H1 (cell line): Measurements from ENCODE around the gene TTLL5. TPM values are rescaled to one million over a fixed set of nuclear protein-coding genes. Genes with fewer than 3 reads are reported as not detected.

ENCODE experiments used
- CTCF ChIA-PET: fragments of 300-600 bp; sonication (Branson Sonifier 250); formaldehyde crosslinking; loops from one replicate; lab custom pipeline; 2021; ENCODE audit not compliant: partially characterized antibody; lab: Charles Lee
- POLR2A ChIA-PET: fragments of 300-600 bp; sonication (Branson Sonifier 250); formaldehyde crosslinking; loops from one replicate; lab custom pipeline; 2021; ENCODE audit warnings: inconsistent platforms; ENCODE audit not compliant: partially characterized antibody; lab: Charles Lee
- DNase-seq, 2 experiments: peaks; one replicate each; pipeline versions ENCODE4 v3.0.0 to v3.0.0-alpha.2; 2010 to 2022; ENCODE audit warnings: low spot score in 2 of 2, low read depth in 1 of 2, mixed read lengths in 1 of 2
- FAIRE-seq: peaks from 2 replicates; lab custom pipeline; 2011; peaks lifted over from hg19 to GRCh38; lab: Jason Lieb, UNC
- H2AFZ ChIP-seq: 2 replicates; pipeline ENCODE4 v1.8.1; 2012; ENCODE audit warnings: low read length, inconsistent platforms
- H2AK5ac ChIP-seq: 2 replicates; pipeline ENCODE4 v1.6.1; 2013; ENCODE audit warnings: low read depth, low read length
- H2BK120ac ChIP-seq: replicated peaks from 2 replicates; pipeline ENCODE3; 2013; ENCODE audit warnings: low read depth, low read length, inconsistent platforms
- H2BK12ac ChIP-seq: 2 replicates; pipeline ENCODE4 v1.6.1; 2013; ENCODE audit warnings: low read depth, low read length
- H2BK15ac ChIP-seq: 2 replicates; pipeline ENCODE4 v1.6.1; 2013; ENCODE audit warnings: low read length
- H2BK20ac ChIP-seq: 2 replicates; pipeline ENCODE4 v1.6.1; 2013; ENCODE audit warnings: low read length
- H2BK5ac ChIP-seq: 2 replicates; pipeline ENCODE4 v1.6.1; 2013; ENCODE audit warnings: low read depth, low read length
- H3K14ac ChIP-seq: 2 replicates; pipeline ENCODE4 v1.6.1; 2013; ENCODE audit warnings: inconsistent platforms; ENCODE audit not compliant: insufficient read length
- H3K18ac ChIP-seq: 2 replicates; pipeline ENCODE4 v1.6.1; 2013; ENCODE audit warnings: low read length; ENCODE audit errors: extremely low read depth
- H3K23ac ChIP-seq: 2 replicates; pipeline ENCODE4 v1.6.1; 2013; ENCODE audit warnings: inconsistent platforms; ENCODE audit not compliant: insufficient read length
- H3K23me2 ChIP-seq: 2 replicates; pipeline ENCODE4 v1.6.1; 2013; ENCODE audit warnings: low read depth, low read length
- H3K27ac ChIP-seq: 2 replicates; pipeline ENCODE4 v1.6.1; 2011; ENCODE audit warnings: low read depth, low read length, inconsistent platforms
- H3K27me3 ChIP-seq, 4 experiments: replicated peaks in 1 of 4; 1 replicate in 1 of 4; 2 replicates in 3 of 4; pipeline versions ENCODE4 v1.6.1 to v1.8.1; 2011 to 2013; ENCODE audit warnings: low read length in 3 of 4, mild to moderate bottlenecking in 3 of 4, inconsistent platforms in 2 of 4, mixed read lengths in 2 of 4, moderate library complexity in 1 of 4; ENCODE audit not compliant: control insufficient read depth in 3 of 4, insufficient read depth in 3 of 4; ENCODE audit errors: extremely low read depth in 1 of 4
- H3K36me3 ChIP-seq, 4 experiments: 2 replicates each; pipeline versions ENCODE4 v1.6.1 to v1.8.1; 2011 to 2013; ENCODE audit warnings: mild to moderate bottlenecking in 4 of 4, low read length in 3 of 4, moderate library complexity in 2 of 4, control low read depth in 1 of 4, inconsistent platforms in 1 of 4; ENCODE audit not compliant: insufficient read depth in 4 of 4, control insufficient read depth in 2 of 4
- H3K4ac ChIP-seq: replicated peaks from 2 replicates; pipeline ENCODE3; 2013; ENCODE audit warnings: low read length, low read depth, mixed read lengths, inconsistent platforms; ENCODE audit not compliant: insufficient read length
- H3K4me1 ChIP-seq, 4 experiments: replicated peaks in 1 of 4; 1 replicate in 1 of 4; 2 replicates in 3 of 4; pipeline versions ENCODE4 v1.6.1 to v1.8.1; 2011 to 2013; ENCODE audit warnings: low read length in 3 of 4, inconsistent platforms in 2 of 4, mixed read lengths in 1 of 4; ENCODE audit not compliant: insufficient read depth in 4 of 4, control insufficient read depth in 3 of 4
- H3K4me2 ChIP-seq, 2 experiments: 2 replicates each; pipeline versions ENCODE4 v1.6.1 to v1.8.1; 2011 to 2013; ENCODE audit warnings: low read depth in 2 of 2, low read length in 2 of 2, control low read depth in 1 of 2, inconsistent platforms in 1 of 2, mild to moderate bottlenecking in 1 of 2; ENCODE audit not compliant: insufficient read depth in 1 of 2
- H3K4me3 ChIP-seq, 4 experiments: fragments of 200-600, 300-600 bp in 1 of 4; sonication (generic), shearing (Covaris generic), sonication (Bioruptor Twin) in 1 of 4; 2 replicates each; pipeline versions ENCODE4 v1.5.1 to v1.8.1; 2011 to 2016; ENCODE audit warnings: low read length in 4 of 4, low read depth in 3 of 4, control low read depth in 2 of 4, inconsistent platforms in 2 of 4, mild to moderate bottlenecking in 2 of 4, mixed read lengths in 1 of 4, moderate library complexity in 1 of 4; ENCODE audit not compliant: insufficient read depth in 2 of 4; ENCODE audit errors: extremely low read depth in 1 of 4
- H3K56ac ChIP-seq: replicated peaks from 2 replicates; pipeline ENCODE3; 2013; ENCODE audit warnings: low read depth, mild to moderate bottlenecking, mixed read lengths, low read length, inconsistent platforms; ENCODE audit not compliant: insufficient read length
- H3K79me1 ChIP-seq: 2 replicates; pipeline ENCODE4 v1.6.1; 2013; ENCODE audit warnings: low read depth, low read length, control low read depth
- H3K79me2 ChIP-seq, 2 experiments: 2 replicates each; pipeline versions ENCODE4 v1.6.1 to v1.8.1; 2012 to 2013; ENCODE audit warnings: low read length in 2 of 2, mild to moderate bottlenecking in 2 of 2, inconsistent platforms in 1 of 2; ENCODE audit not compliant: insufficient read depth in 2 of 2, control insufficient read depth in 1 of 2
- H3K9ac ChIP-seq, 4 experiments: replicated peaks in 1 of 4; 1 replicate in 1 of 4; 2 replicates in 3 of 4; pipeline versions ENCODE4 v1.6.1 to v1.8.1; 2011 to 2013; ENCODE audit warnings: low read depth in 3 of 4, low read length in 3 of 4, control low read depth in 2 of 4, mild to moderate bottlenecking in 2 of 4, moderate library complexity in 2 of 4, inconsistent platforms in 1 of 4; ENCODE audit errors: extremely low read depth in 1 of 4
- H3K9me3 ChIP-seq, 2 experiments: 2 replicates each; pipeline versions ENCODE4 v1.6.1 to v1.8.1; 2012 to 2013; ENCODE audit warnings: mild to moderate bottlenecking in 2 of 2, moderate library complexity in 2 of 2, control low read depth in 1 of 2, inconsistent platforms in 1 of 2, low read depth in 1 of 2, low read length in 1 of 2, mixed read lengths in 1 of 2; ENCODE audit not compliant: insufficient read depth in 2 of 2
- H4K20me1 ChIP-seq, 2 experiments: replicated peaks in 1 of 2; 2 replicates each; pipeline versions ENCODE3 to v1.8.1; 2011 to 2013; ENCODE audit warnings: inconsistent platforms in 2 of 2, low read length in 2 of 2, mild to moderate bottlenecking in 1 of 2; ENCODE audit not compliant: insufficient read depth in 2 of 2, control insufficient read depth in 1 of 2
- H4K5ac ChIP-seq: 2 replicates; pipeline ENCODE4 v1.6.1; 2013; ENCODE audit warnings: low read length, low read depth, mixed read lengths, inconsistent platforms; ENCODE audit not compliant: insufficient read length
- H4K8ac ChIP-seq: 2 replicates; pipeline ENCODE4 v1.8.0; 2013; ENCODE audit warnings: mild to moderate bottlenecking, moderate library complexity, low read length, inconsistent platforms; ENCODE audit not compliant: insufficient read depth; ENCODE audit errors: extremely low read depth
- H4K91ac ChIP-seq: replicated peaks from 2 replicates; pipeline ENCODE3; 2013; ENCODE audit warnings: low read length, mixed read lengths, inconsistent platforms; ENCODE audit not compliant: insufficient read length
- CREB1 ChIP-seq: IDR thresholded peaks from 2 replicates; pipeline ENCODE4 v1.6.1; 2012; ENCODE audit warnings: inconsistent platforms
- EP300 ChIP-seq, 2 experiments: IDR thresholded peaks; 1 replicate in 1 of 2; 2 replicates in 1 of 2; pipeline ENCODE4 v1.6.1; 2011 to 2012; ENCODE audit warnings: low read depth in 2 of 2, low read length in 2 of 2, mild to moderate bottlenecking in 2 of 2, borderline replicate concordance in 1 of 2, inconsistent platforms in 1 of 2, moderate library complexity in 1 of 2
- GTF2F1 ChIP-seq: IDR thresholded peaks from 2 replicates; pipeline ENCODE4 v1.6.1; 2012; ENCODE audit warnings: low read depth, low read length, improper control_type of control experiment, borderline replicate concordance
- HDAC2 ChIP-seq, 2 experiments: fragments of 300-600 bp in 1 of 2; sonication (generic) in 1 of 2; IDR thresholded peaks; 2 replicates each; pipeline ENCODE4 v1.6.1; 2011 to 2012; ENCODE audit warnings: low read depth in 2 of 2, low read length in 2 of 2, mild to moderate bottlenecking in 2 of 2, moderate library complexity in 2 of 2, borderline replicate concordance in 1 of 2, inconsistent platforms in 1 of 2
- JUND ChIP-seq: IDR thresholded peaks from 2 replicates; pipeline ENCODE4 v1.6.1; 2011; ENCODE audit warnings: mild to moderate bottlenecking, improper control_type of control experiment, low read length
- SRF ChIP-seq: IDR thresholded peaks from 2 replicates; pipeline ENCODE4 v1.6.1; 2011; ENCODE audit warnings: mild to moderate bottlenecking, low read depth, low read length, moderate library complexity
- TAF1 ChIP-seq: IDR thresholded peaks from 2 replicates; pipeline ENCODE4 v1.6.1; 2011; ENCODE audit warnings: mild to moderate bottlenecking, low read depth, low read length
- ZNF274 ChIP-seq: IDR thresholded peaks from 2 replicates; pipeline ENCODE4 v1.7.0; 2012; ENCODE audit warnings: low read length, borderline replicate concordance; ENCODE audit errors: extremely low read depth
- WGBS, 2 experiments: shearing (Covaris generic) in 1 of 2; methylation state at CpG; one replicate each; pipeline versions ENCODE4 v1.1.6 to v1.1.7; 2013 to 2015; ENCODE audit warnings: low lambda C conversion rate in 2 of 2, mixed read lengths in 2 of 2, inconsistent platforms in 1 of 2, low coverage in 1 of 2, missing lambda C conversion rate in 1 of 2; ENCODE audit not compliant: insufficient replicate concordance in 2 of 2, insufficient coverage in 1 of 2, insufficient read length in 1 of 2; ENCODE audit errors: extremely low coverage in 1 of 2, missing lambda C conversion rate in 1 of 2; 5-methylcytosine and 5-hydroxymethylcytosine counted together
- polyA plus RNA-seq, 7 experiments: library from polyadenylated mRNA; depleted of rRNA in 3 of 7; stranded (reverse) in 5 of 7; unstranded in 2 of 7; fragments of >200 nt in 5 of 7; fragments of 200-250 nt in 2 of 7; gene quantifications; 1 replicate in 5 of 7; 2 replicates in 1 of 7; 4 replicates in 1 of 7; pipeline versions ENCODE4 v1.2.1 to v1.2.3, GENCODE V29; 2011 to 2013; ENCODE audit warnings: missing spikeins in 2 of 7, mixed read lengths in 2 of 7
- total RNA-seq: library from RNA; stranded (reverse); fragmentation: NEBNext Ultra II Directional; extraction: Animal tissue kit (Norgen Biotek cat#: 25700); gene quantifications from 2 replicates; pipeline ENCODE4 v1.2.1, GENCODE V29; 2021
- TF ChIP-seq, protein P1 (sequence below): IDR thresholded peaks from 2 replicates; pipeline ENCODE4 v1.6.1; 2012; ENCODE audit warnings: inconsistent platforms

Gene TTLL5
- total and polyA plus RNA-seq, 2 of the 8 experiments (the other 6 are each of a cell fraction or from before 2014, with no cell fraction given) = 16.1 to 45.9 TPM

DNA sequence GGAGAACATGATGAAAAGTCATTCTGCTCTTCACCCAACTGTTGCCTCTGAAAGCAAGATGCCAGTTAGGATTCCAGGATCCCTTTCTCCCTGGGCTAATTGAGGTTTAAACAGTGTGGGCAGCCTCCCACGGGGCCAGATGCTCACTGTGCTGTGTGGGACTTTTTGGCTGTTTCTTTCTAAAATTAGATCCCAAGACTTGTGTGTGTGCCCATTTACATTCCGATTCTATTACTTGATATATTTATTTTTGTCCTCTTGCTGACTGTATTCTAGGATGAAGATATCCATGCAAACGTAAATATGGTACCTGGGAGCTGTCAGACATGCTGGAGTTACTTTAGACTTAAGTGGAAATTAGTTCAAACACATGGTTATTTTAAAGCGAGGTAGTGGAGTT lies 330.7 kb downstream of the TTLL5 start:
- H4K20me1 ChIP-seq = no peaks in the 10 kb centered on the region
- CTCF ChIA-PET = interaction anchor here (0.5 kb wide), 1 partner anchor 949 kb away, joined by 3 read pairs; no protein-coding TSS in a partner anchor
- H2BK120ac ChIP-seq = no peak overlapping the region
- H4K91ac ChIP-seq = no peak overlapping the region
- H2AK5ac ChIP-seq = no peak overlapping the region
- H3K56ac ChIP-seq = no peak overlapping the region
- no peak overlapping the region for H2AFZ ChIP-seq
- POLR2A ChIA-PET = no interaction called here
- no peak overlapping the region for H3K18ac ChIP-seq
- H3K9me3 ChIP-seq = no peaks in the 10 kb centered on the region
- no peaks in the 10 kb centered on the region for H3K79me2 ChIP-seq
- no peak overlapping the region for H2BK5ac ChIP-seq
- FAIRE-seq = no peak
- no peak overlapping the region for H3K9ac ChIP-seq
- H3K14ac ChIP-seq = no peak overlapping the region
- no peak overlapping the region for H2BK12ac ChIP-seq
- no peak overlapping the region for H3K4me2 ChIP-seq
- no peak overlapping the region for H3K23ac ChIP-seq
- H4K8ac ChIP-seq = no peak overlapping the region
- no peak overlapping the region for H2BK20ac ChIP-seq
- H3K27me3 ChIP-seq = no peaks in the 10 kb centered on the region
- H3K4me1 ChIP-seq = no peaks in the 10 kb centered on the region
- H3K79me1 ChIP-seq = no peaks in the 10 kb centered on the region
- 82% methylated on average over 4 of the region's 4 CpGs; no CpG with 5 or more reads in 1 of the 2 experiments for WGBS, 2 experiments
- no peak overlapping the region for H4K5ac ChIP-seq
- H3K36me3 ChIP-seq = peaks cover 0 to 5% (median 2%) of the 10 kb centered on the region in 4 experiments; a peak in 5 of 8 replicates
- H2BK15ac ChIP-seq = no peak overlapping the region
- no peak overlapping the region for H3K27ac ChIP-seq
- H3K4me3 ChIP-seq = no peak overlapping the region
- H3K4ac ChIP-seq = no peak overlapping the region
- no peaks in the 10 kb centered on the region for H3K23me2 ChIP-seq
- no peak for DNase-seq
- no peak for TF ChIP-seq CREB1
- no peak for TF ChIP-seq TAF1
- no peak for TF ChIP-seq ZNF274
- TF ChIP-seq GTF2F1 = no peak
- TF ChIP-seq HDAC2 (IDR thresholded peaks at IDR 0.05; ENCODE audit: borderline replicate concordance in 1 of 2, low read depth in 2 of 2, low read length in 2 of 2) = no peak
- TF ChIP-seq, protein P1, sequence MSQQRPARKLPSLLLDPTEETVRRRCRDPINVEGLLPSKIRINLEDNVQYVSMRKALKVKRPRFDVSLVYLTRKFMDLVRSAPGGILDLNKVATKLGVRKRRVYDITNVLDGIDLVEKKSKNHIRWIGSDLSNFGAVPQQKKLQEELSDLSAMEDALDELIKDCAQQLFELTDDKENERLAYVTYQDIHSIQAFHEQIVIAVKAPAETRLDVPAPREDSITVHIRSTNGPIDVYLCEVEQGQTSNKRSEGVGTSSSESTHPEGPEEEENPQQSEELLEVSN = no peak
- TF ChIP-seq SRF = no peak
- TF ChIP-seq EP300 (IDR thresholded peaks at IDR 0.05; ENCODE audit: borderline replicate concordance in 1 of 2, low read depth in 2 of 2, low read length in 2 of 2) = no peak
- TF ChIP-seq JUND = no peak
